Stimulated activated CD4-positive, alpha-beta T cell treated with anti-CD3 and anti-CD28 coated beads, TNF-alpha, amount 100 ng/mL, for 4 hours (primary cell): Measurements from ENCODE around the gene CMTM7.

Source experiments
- DNase-seq, 3 experiments: peaks; one replicate each; pipeline ENCODE4 v3.0.0-alpha.2; 2020; ENCODE audit warnings: low read depth in 3 of 3

CMTM7 gene

GRCh38 chr3:32413845-32414521 lies 22.3 kb downstream of the CMTM7 start:
- no peak for DNase-seq

- no peak for DNase-seq
Measured at GRCh38 chr3:32414522-32415202, 23.0 kb downstream of the CMTM7 start.

GRCh38 chr3:32419742-32420125 lies 28.1 kb downstream of the CMTM7 start:
- DNase-seq = no peak

- DNase-seq = no peak
Measured at GRCh38 chr3:32420126-32421038, 28.7 kb downstream of the CMTM7 start.

GRCh38 chr3:32421185-32421584 lies 29.5 kb downstream of the CMTM7 start:
- DNase-seq = no peak

GRCh38 chr3:32421991-32422859 lies 30.6 kb downstream of the CMTM7 start:
- no peak for DNase-seq

- no peak for DNase-seq
Measured at GRCh38 chr3:32422943-32423342, 31.3 kb downstream of the CMTM7 start.

GRCh38 chr3:32423534-32423933 lies 31.9 kb downstream of the CMTM7 start:
- no peak for DNase-seq

GRCh38 chr3:32423956-32424557 lies 32.4 kb downstream of the CMTM7 start:
- DNase-seq = no peak

- no peak for DNase-seq
Measured at GRCh38 chr3:32424581-32425250, 33.1 kb downstream of the CMTM7 start.

GRCh38 chr3:32428092-32429068 lies 36.7 kb downstream of the CMTM7 start:
- no peak for DNase-seq

- DNase-seq = no peak
Measured at GRCh38 chr3:32430900-32431299, 39.2 kb downstream of the CMTM7 start.

GRCh38 chr3:32431481-32431880 lies 39.8 kb downstream of the CMTM7 start:
- DNase-seq = no peak

- no peak for DNase-seq
Measured at GRCh38 chr3:32432045-32432710, 40.5 kb downstream of the CMTM7 start.

- no peak for DNase-seq
Measured at GRCh38 chr3:32432711-32433530, 41.3 kb downstream of the CMTM7 start.

GRCh38 chr3:32434206-32434605 lies 42.6 kb downstream of the CMTM7 start:
- DNase-seq = no peak

- no peak for DNase-seq
Measured at GRCh38 chr3:32435911-32436815, 44.5 kb downstream of the CMTM7 start.
